D721Med (cell line): Measurements from ENCODE around the gene GARIN5A.

Experiments
- DNase-seq: peaks from one replicate; pipeline ENCODE4 v3.0.0; 2011; ENCODE audit warnings: low spot score; ENCODE audit not compliant: insufficient read length
- FAIRE-seq: peaks from 2 replicates; lab custom pipeline; 2011; peaks lifted over from hg19 to GRCh38; lab: Jason Lieb, UNC
- TF ChIP-seq, protein P1 (sequence below): IDR thresholded peaks from 2 replicates; pipeline ENCODE4 v1.5.1; 2012; ENCODE audit warnings: mild to moderate bottlenecking, control low read depth; ENCODE audit not compliant: insufficient read depth; ENCODE audit errors: missing control alignments

Gene GARIN5A

DNA sequence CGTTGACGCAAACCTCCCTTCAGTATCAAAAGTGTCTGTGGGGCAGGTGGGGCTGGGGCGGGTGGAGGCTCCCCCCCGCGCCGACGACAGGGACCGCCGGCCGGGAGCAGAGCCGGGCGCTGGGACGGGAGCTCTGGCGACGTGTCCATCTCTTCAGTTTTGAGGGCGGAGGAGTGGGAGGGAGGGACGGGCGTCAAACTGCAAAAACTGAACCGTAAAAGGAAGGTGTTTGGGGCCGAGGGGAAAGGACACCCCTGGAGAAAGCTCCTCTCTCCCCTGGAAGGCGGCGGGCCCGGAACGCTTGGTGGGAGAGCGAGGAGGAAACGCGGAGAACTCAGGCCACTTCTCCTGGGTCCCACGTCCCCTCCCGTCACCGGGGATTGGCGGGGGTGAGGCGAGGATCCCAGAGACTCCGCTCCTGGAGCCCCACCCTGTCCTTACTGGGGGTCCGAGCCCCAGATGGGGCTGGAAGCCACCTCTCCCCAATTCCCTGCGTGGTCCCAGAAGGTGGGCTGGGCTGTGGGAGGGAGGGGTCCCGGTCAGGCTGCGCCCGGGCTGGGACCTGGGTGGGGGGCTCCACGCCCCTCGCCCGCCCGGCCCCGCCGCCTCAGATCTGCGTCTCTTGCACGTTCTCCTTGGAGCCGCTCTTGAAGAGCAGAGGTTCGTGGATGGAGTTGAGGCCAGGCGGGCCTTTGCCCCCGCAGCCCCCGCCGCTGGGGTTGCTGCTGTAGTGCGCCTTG, 40.5 kb upstream of the GARIN5A start:
- TF ChIP-seq, protein P1, sequence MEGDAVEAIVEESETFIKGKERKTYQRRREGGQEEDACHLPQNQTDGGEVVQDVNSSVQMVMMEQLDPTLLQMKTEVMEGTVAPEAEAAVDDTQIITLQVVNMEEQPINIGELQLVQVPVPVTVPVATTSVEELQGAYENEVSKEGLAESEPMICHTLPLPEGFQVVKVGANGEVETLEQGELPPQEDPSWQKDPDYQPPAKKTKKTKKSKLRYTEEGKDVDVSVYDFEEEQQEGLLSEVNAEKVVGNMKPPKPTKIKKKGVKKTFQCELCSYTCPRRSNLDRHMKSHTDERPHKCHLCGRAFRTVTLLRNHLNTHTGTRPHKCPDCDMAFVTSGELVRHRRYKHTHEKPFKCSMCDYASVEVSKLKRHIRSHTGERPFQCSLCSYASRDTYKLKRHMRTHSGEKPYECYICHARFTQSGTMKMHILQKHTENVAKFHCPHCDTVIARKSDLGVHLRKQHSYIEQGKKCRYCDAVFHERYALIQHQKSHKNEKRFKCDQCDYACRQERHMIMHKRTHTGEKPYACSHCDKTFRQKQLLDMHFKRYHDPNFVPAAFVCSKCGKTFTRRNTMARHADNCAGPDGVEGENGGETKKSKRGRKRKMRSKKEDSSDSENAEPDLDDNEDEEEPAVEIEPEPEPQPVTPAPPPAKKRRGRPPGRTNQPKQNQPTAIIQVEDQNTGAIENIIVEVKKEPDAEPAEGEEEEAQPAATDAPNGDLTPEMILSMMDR, result no peak
- no peak for FAIRE-seq
- DNase-seq, result no peak

DNA sequence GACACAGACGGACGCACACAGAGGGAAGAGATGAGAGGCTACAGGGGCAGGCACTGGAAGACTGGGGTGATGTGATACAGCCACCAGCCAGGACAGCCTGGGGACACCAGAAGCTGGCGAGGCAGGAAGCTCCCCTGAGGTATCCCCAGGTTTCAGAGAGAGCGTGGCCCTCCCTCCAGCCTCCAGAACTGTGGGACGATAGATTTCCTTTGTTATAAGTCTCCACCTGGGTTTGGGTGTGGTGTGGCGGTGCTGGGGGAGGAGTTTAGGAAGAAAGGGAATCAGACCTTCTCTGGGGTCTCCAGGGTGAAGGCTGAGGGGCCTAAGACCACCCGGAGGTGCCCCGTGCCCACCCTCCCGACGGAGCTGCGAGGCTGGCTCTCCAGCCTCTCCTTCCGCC, 39.8 kb upstream of the GARIN5A start:
- TF ChIP-seq, protein P1, result no peak
- no peak for DNase-seq
- no peak for FAIRE-seq

DNA sequence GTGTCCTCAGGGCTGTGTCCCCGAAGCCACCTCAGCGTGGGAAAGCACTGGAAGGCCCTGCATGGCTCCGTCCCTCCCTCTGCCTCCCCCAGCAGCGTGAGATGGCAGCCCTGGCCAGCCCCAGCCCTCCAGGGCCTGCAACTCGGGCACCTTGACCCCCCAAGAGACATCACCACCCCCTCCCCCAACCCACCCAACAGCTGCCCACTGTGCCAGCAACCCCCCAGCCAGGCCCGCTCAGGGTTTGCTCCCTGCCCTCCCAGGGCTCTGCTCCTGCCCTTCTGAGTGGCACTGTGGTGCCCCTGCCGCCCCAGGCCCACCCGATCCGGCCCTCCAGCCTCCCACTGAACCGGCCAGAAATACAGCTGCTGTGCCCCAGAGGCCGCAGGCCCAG, 38.5 kb upstream of the GARIN5A start:
- FAIRE-seq (no peak), DNase-seq (no peak)
- TF ChIP-seq, protein P1, result no peak

DNA sequence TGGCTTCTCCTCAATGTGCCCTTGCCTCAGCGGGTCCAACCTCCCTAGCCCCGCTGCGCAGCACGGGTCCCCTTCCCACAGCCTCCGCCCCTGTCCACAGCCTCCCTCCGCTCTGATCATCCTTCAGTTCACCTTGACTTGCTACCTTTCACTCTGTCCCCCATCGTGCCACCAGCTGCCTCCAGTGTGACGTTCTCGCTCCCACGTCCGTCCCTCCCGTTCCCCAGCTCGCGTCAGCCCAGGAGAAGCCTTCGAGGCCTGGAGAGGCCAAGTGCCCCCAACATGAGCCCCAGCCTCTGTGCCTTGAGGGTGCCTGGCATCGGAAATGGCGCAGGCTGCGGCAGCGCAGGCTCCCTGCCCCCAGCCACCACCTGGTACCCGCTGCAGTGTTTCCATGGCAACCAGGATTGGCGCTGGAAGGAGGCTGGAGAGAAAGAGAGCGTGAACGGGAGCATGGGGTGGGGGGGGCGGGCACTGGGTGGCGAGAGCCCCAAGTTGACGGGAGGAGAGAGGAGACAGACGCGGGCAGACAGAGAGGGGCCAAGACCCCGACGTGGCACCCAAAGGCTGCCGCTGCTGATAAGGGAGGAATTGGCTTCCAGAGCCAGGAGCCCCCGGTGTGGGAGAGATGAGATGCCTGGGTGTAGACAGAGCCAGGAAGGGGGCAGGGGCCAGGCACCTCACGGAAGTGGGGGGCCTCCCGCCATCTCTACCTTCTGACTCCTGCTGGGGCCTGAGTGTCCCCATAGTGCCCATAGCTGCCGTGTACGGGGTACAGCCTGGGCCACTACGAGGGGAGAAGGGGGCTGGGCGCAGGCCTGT, 37.9 kb upstream of the GARIN5A start:
- TF ChIP-seq, protein P1, result no peak
- no peak for DNase-seq
- FAIRE-seq, result no peak

DNA sequence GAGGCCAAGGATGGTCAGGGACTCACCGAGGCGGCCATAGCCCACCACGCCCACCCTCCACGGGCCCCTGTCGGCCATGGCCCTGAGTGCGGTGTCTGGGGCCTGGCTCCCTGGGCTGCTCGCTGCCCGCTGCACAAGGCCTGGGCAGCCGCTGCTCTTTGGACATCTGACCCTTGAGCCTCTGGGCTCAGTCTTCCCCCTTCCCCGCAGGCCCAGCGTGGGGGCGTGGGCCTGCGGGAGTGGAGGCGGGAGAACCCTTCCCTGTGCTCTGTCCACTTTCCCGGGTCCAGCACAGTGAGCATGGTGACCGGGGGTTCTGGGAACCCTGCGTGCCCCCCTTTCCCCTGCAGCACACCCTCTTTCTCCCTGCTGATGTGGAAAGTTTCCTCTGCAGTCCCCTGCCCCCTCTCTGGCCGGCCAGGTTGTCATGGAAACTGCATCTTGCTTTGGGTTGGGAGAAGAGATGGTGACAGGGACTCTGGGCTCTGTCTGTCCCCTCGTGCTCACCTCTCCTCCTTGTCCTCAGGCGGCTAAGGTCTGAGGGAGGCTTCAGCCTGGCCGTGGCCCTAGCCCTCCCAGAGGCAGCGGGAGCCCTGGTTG, 37.2 kb upstream of the GARIN5A start, which contains the start of gene ASPDH:
Gene ASPDH, minus strand, starts transcription at position 168 of the 600 bp plus-strand sequence. Its CDS starts 90 bp downstream, at position 78.
- FAIRE-seq (no peak), DNase-seq (no peak)
- TF ChIP-seq, protein P1, result no peak

DNA sequence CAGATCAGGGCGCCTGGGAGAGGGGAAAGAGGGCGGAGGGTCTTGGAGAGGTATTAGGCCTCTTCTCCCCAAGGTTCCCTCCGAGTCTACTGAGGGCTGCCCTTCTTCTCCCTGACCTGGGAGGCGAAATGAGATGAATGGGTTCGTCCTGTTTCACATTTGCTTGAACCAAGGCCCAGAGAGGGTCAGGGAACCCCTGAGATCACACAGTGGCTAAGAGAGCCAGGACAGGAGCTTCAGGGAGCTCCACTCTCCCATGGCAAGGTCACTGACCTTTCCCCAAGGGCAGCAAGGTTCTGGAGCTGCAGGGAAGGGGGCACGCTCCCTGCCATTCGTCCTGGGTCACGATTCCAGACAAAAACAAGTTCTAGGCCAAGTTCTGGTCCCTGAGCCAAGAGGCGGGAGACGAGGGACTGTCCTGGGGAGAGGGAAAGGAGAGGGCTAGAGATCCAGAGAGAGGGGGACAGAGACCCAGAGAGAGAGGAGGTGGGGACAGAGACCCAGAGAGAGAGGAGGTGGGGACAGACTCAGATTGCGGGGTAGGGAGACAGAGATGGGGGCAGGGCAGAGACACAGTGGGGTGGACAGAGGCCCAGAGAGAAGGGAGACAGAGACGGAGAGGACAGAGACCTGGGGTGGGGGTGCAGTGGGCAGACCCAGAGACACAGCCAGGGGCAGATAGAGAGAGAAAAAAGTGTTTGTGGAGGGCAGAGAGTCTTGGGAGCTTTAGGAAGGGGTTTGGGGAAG, 36.5 kb upstream of the GARIN5A start:
- DNase-seq (no peak), FAIRE-seq (no peak)
- TF ChIP-seq, protein P1, result no peak
